Measurements from ENCODE around the gene MAB21L1.

DNA sequence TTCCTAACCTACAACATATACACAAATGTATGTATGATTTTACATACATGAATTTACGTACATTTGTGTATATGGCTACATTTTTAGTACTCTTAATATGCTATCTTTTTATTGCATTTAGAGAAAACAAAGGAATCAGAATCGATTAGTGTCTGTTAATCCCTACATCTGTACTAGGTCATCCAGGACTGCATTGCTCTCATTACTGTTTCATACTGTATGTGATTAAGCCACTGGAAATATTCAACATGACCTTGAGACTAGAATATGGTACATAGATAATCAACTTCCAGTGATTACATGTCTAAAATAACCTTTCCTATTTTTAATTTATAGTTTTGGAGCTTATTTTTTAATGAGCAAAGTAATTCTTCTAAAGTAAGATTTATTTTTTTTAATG, 5.3 kb upstream of the MAB21L1 start:
- no peak for TF ChIP-seq POLR2A (IDR thresholded peaks at IDR 0.05; ENCODE audit: low read depth, low read length)
- no peak for TF ChIP-seq POLR2AphosphoS5 (IDR thresholded peaks at IDR 0.05; ENCODE audit: low read depth, low read length)
- no peak for TF ChIP-seq TAF1 (IDR thresholded peaks at IDR 0.05; ENCODE audit: low read depth, low read length)
- no peak for TF ChIP-seq PAX5 (IDR thresholded peaks at IDR 0.05; ENCODE audit: insufficient read depth, low read length, severe bottlenecking)

All from GM12891 (cell line).